LNCAP (cell line): ENCODE results near the gene ZNF324B.

ENCODE experiments used
- TF ChIP-seq, protein P1 (sequence below): fragments of 450-650 bp; IDR thresholded peaks from 2 replicates; pipeline ENCODE4 v1.5.1; 2017; ENCODE audit warnings: mild to moderate bottlenecking

ZNF324B gene

DNA sequence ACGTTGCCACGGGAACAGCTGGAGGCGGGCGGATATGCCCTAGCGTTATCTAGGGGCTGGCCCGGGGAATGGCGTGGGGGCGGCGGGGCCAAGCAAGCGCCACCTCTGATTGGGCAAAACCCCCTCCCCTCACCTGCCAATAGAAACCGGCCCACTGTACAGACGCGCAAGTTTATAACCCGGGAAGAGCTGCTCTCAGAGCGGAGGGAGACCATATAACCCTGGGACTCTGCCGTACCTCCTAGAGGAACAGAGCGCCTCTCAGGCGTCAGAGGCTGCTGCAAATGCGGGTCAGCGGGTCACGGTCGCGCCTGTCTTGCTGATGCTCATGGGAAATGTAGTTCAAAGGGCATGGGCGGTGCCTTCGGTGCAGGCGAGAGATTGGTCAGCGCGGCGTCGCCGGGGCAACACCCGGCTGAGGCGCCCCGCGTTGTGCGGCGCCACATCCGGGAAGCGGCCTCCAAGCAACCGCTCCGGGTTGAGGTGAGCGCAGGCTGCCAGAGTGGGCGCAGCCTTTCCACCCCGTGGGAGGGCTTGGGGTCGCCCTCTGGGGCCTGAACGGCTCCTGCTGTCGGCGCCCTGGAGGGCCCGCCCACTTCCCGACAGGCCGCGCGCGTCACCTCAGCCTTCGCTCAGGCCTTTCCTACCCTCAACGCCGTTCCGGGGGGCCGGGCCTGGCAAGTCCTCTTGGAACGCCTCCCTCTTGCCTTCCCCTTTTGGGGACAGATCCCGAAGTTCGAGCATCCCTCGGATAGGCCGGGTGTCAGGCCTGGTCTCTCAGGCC lies 24.5 kb downstream of the ZNF324B start, which contains the start of gene ZNF446:
Gene ZNF446, plus strand, starts transcription at position 639 of the 784 bp plus-strand sequence. CDS start 867 bp downstream, outside the sequence.
- TF ChIP-seq, protein P1, sequence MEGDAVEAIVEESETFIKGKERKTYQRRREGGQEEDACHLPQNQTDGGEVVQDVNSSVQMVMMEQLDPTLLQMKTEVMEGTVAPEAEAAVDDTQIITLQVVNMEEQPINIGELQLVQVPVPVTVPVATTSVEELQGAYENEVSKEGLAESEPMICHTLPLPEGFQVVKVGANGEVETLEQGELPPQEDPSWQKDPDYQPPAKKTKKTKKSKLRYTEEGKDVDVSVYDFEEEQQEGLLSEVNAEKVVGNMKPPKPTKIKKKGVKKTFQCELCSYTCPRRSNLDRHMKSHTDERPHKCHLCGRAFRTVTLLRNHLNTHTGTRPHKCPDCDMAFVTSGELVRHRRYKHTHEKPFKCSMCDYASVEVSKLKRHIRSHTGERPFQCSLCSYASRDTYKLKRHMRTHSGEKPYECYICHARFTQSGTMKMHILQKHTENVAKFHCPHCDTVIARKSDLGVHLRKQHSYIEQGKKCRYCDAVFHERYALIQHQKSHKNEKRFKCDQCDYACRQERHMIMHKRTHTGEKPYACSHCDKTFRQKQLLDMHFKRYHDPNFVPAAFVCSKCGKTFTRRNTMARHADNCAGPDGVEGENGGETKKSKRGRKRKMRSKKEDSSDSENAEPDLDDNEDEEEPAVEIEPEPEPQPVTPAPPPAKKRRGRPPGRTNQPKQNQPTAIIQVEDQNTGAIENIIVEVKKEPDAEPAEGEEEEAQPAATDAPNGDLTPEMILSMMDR: no peak

DNA sequence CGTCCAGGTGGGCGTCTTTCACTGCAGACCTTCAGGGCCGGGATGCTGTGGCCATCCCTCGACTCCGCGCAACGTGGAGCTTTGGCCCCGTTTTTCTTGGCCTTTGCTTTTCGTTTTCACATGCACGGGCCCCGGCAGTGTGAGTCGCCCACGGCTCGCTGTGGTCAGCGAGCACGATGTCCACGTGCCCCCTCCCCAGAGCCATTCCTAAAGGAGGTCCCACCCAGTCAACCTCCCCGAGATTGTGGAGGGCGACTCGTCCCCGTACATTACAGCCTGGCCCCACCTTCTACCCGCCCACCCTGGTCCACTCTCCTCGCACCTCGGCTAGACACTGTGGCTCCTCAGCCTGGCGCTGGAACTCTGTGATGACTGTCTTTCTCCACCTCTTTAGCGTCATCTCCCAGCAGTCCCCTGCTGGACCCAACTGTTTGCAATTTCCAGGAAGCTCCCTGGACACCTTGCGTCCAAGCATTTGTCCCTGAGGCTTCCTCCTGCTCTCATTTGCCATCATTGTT lies 25.1 kb downstream of the ZNF324B start:
- TF ChIP-seq, protein P1: no peak

GRCh38 chr19:58477130-58477529 lies 25.7 kb downstream of the ZNF324B start:
- TF ChIP-seq, protein P1: no peak

- TF ChIP-seq, protein P1: no peak
Observed at GRCh38 chr19:58477871-58478270, 26.4 kb downstream of the ZNF324B start.

GRCh38 chr19:58479303-58479702 lies 27.9 kb downstream of the ZNF324B start:
- TF ChIP-seq, protein P1: no peak

GRCh38 chr19:58479736-58480480 lies 28.5 kb downstream of the ZNF324B start:
- TF ChIP-seq, protein P1: no peak

- TF ChIP-seq, protein P1: no peak
Observed at GRCh38 chr19:58480481-58480830, 29.0 kb downstream of the ZNF324B start.
